ENCODE measurements around the gene NEURL4. TPM values are rescaled to one million over a fixed set of nuclear protein-coding genes. Genes with fewer than 3 reads are reported as not detected.
"Not testable (repeated sequence)": the region's sequence is repeated elsewhere in the genome, so short reads cannot be mapped to it uniquely, and the experiment has no call there.

Gene NEURL4
- total and polyA plus RNA-seq, 2 donors (not counting 1 experiment from before 2014, with no cell fraction given): 54.6 to 85.2 TPM

DNA sequence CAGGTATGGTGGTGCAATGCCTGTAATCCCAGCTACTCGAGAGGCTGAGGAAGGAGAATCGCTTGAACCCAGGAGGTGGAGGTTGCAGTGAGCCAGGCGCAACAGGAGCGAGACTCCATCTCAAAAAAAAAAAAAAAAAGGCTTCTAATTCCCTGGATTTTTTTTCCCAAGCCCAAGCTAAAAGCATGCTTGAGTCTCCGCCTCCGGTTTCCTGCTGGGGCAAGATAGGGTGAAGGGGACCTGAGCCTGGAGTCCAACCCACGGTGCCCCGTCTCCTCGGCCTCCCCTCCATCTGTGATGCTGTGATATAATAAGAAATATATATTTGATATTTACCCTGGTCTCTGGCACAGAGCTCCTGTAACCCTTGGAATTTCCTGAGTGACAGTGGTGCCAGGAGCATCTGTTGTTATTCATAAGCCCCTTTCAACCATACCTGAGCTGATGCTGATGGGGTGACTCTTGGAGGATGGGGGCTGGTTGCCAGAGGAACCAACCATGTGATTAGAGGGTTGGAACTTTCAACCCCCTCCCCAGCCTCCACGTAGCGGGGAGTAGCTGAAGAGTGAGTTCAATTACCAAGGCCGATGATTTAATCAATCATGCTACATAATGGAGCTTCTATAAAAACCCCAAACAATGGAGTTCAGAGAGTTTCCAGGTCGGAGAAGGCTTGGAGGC is 38.9 kb upstream of the NEURL4 start:
- H3K27me3 Mint-ChIP-seq: peaks cover 3% of the 10 kb centered on the region
- Histone ChIP-seq H3K4me1 (ENCODE audit: control insufficient read depth in 2 of 2, insufficient read depth in 2 of 2, low read length in 2 of 2) (no peaks in the 10 kb centered on the region), H3K4me3 (ENCODE audit: control extremely low read depth in 1 of 5, extremely low read depth in 1 of 5, insufficient read depth in 1 of 5, low read depth in 2 of 5, low read length in 4 of 5) (no peak overlapping the region), H4K20me1 (ENCODE audit: control insufficient read depth, insufficient read depth, low read length, poor library complexity, severe bottlenecking) (no peaks in the 10 kb centered on the region), H3K4me2 (replicated peaks; ENCODE audit: low read depth, low read length, poor library complexity, severe bottlenecking) (no peak overlapping the region), H3K27ac (ENCODE audit: low read length in 2 of 2) (no peak overlapping the region), H2AFZ (ENCODE audit: insufficient read depth, low read depth, low read length, poor library complexity, severe bottlenecking) (no peak overlapping the region), H3K9me3 (ENCODE audit: control extremely low read depth in 1 of 3, control insufficient read depth in 2 of 3, insufficient read depth in 1 of 3, low read length in 2 of 3) (no peaks in the 10 kb centered on the region), H3K27me3 (replicated peaks in 1 of 4; ENCODE audit: control extremely low read depth in 1 of 4, control insufficient read depth in 3 of 4, insufficient read depth in 4 of 4, low read length in 3 of 4) (peaks cover 0 to 4% (median 0%) of the 10 kb centered on the region in 4 experiments), H3K9ac (ENCODE audit: low read length) (no peak overlapping the region), H3K36me3 (replicated peaks in 1 of 2; ENCODE audit: control extremely low read depth in 1 of 2, control insufficient read depth in 1 of 2, extremely low read depth in 1 of 2, insufficient read depth in 2 of 2, low read length in 1 of 2) (no peaks in the 10 kb centered on the region), H3K79me2 (ENCODE audit: control insufficient read depth, insufficient read depth, low read length) (no peaks in the 10 kb centered on the region)
- H3K9me3 Mint-ChIP-seq (ENCODE audit: insufficient read depth): no peaks in the 10 kb centered on the region
- ATAC-seq (ENCODE audit: low read depth) (no peak), DNase-seq (no peak)
- CTCF ChIA-PET: interaction anchor here (0.9 kb wide), 1 partner anchor 13 kb away, joined by 3 read pairs; the partner anchor contains the start of gene TMEM95
- TF ChIP-seq CTCF (IDR thresholded peaks at IDR 0.05): no peak
- no peak for TF ChIP-seq EZH2 (IDR thresholded peaks at IDR 0.05; ENCODE audit: borderline replicate concordance, insufficient read depth, low read depth, low read length, poor library complexity, severe bottlenecking)
- WGBS (ENCODE audit: insufficient coverage): 83% methylated on average over 1 of the region's 13 CpGs
- no peaks in the 10 kb centered on the region for H3K4me1 Mint-ChIP-seq
- H3K4me3 Mint-ChIP-seq: no peak overlapping the region
- intact Hi-C loops (cut with micrococcal nuclease): no loop called here
- POLR2A ChIA-PET: interaction anchor here (0.6 kb wide), 1 partner anchor 74 kb away, joined by 4 read pairs; no protein-coding TSS in a partner anchor
- no peak overlapping the region for H3K27ac Mint-ChIP-seq

DNA sequence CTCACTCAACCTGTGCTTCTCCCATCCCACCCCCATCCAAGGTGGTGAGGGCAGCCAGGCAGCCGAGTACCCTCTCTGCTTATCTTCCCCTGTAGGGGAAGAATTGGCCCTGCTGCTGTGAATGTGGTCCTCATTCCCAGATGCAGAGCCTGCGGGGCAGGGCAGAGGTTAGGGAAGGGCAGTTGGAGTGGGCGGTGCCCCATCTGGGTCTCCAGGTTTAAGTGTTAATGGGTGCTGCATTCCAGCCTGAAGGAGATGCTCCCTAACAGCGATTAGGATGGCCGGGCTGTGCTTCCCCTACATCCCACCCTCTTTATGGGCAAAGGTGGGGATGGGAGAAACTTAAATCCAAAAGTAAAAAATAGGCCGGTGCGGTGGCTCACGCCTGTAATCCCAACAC is 37.9 kb upstream of the NEURL4 start:
- CTCF ChIA-PET: interaction anchor here (0.9 kb wide), 1 partner anchor 12 kb away, joined by 3 read pairs; the partner anchor contains the start of gene TMEM95
- H3K27ac Mint-ChIP-seq: no peak overlapping the region
- ATAC-seq (ENCODE audit: low read depth) (no peak), DNase-seq (no peak)
- H3K4me1 Mint-ChIP-seq: no peaks in the 10 kb centered on the region
- H3K4me2 ChIP-seq (replicated peaks; ENCODE audit: low read depth, low read length, poor library complexity, severe bottlenecking): no peak overlapping the region
- H3K4me1 ChIP-seq (ENCODE audit: control insufficient read depth in 2 of 2, insufficient read depth in 2 of 2, low read length in 2 of 2): no peaks in the 10 kb centered on the region
- H3K9me3 Mint-ChIP-seq (ENCODE audit: insufficient read depth): no peaks in the 10 kb centered on the region
- TF ChIP-seq EZH2 (IDR thresholded peaks at IDR 0.05; ENCODE audit: borderline replicate concordance, insufficient read depth, low read depth, low read length, poor library complexity, severe bottlenecking): no peak
- TF ChIP-seq CTCF (IDR thresholded peaks at IDR 0.05): no peak
- H3K9ac ChIP-seq (ENCODE audit: low read length): no peak overlapping the region
- no peak overlapping the region for H2AFZ ChIP-seq (ENCODE audit: insufficient read depth, low read depth, low read length, poor library complexity, severe bottlenecking)
- H3K4me3 ChIP-seq (ENCODE audit: control extremely low read depth in 1 of 5, extremely low read depth in 1 of 5, insufficient read depth in 1 of 5, low read depth in 2 of 5, low read length in 4 of 5): no peak overlapping the region
- intact Hi-C loops (cut with micrococcal nuclease): no loop called here
- no peak overlapping the region for H3K4me3 Mint-ChIP-seq
- H3K27ac ChIP-seq (ENCODE audit: low read length in 2 of 2): no peak overlapping the region
- H3K9me3 ChIP-seq (ENCODE audit: control extremely low read depth in 1 of 3, control insufficient read depth in 2 of 3, insufficient read depth in 1 of 3, low read length in 2 of 3): no peaks in the 10 kb centered on the region
- POLR2A ChIA-PET: no interaction called here
- 89% methylated on average over 6 of the region's 8 CpGs for WGBS (ENCODE audit: insufficient coverage)
- H3K79me2 ChIP-seq (ENCODE audit: control insufficient read depth, insufficient read depth, low read length): no peaks in the 10 kb centered on the region
- peaks cover 0 to 5% (median 0%) of the 10 kb centered on the region in 4 experiments for H3K27me3 ChIP-seq (replicated peaks in 1 of 4; ENCODE audit: control extremely low read depth in 1 of 4, control insufficient read depth in 3 of 4, insufficient read depth in 4 of 4, low read length in 3 of 4)
- H4K20me1 ChIP-seq (ENCODE audit: control insufficient read depth, insufficient read depth, low read length, poor library complexity, severe bottlenecking): no peaks in the 10 kb centered on the region
- no peaks in the 10 kb centered on the region for H3K36me3 ChIP-seq (replicated peaks in 1 of 2; ENCODE audit: control extremely low read depth in 1 of 2, control insufficient read depth in 1 of 2, extremely low read depth in 1 of 2, insufficient read depth in 2 of 2, low read length in 1 of 2)
- peaks cover 3% of the 10 kb centered on the region for H3K27me3 Mint-ChIP-seq

DNA sequence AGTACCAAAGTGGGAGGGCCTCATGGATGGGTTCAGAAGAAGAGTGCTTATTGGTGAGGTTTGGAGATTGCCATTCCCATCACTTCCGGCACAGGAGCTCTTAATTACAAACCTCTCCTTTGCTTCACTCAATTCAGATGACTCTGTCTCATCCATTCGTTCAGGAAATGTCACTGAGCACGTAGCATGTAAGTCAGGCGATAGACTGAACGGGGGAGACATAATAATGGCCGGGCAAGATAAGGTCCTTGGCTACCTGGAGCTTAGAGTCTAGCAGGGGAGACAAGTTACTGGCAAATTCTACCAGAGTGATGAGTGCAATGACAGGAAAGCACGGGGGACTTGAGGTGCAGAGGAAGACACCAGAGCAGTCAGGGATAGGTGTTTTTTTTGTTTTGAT is 36.8 kb upstream of the NEURL4 start:
- H3K27ac ChIP-seq (ENCODE audit: low read length in 2 of 2); H3K36me3 ChIP-seq (replicated peaks in 1 of 2; ENCODE audit: control extremely low read depth in 1 of 2, control insufficient read depth in 1 of 2, extremely low read depth in 1 of 2, insufficient read depth in 2 of 2, low read length in 1 of 2); H3K27me3 Mint-ChIP-seq; H3K4me1 Mint-ChIP-seq; H3K4me2 ChIP-seq (replicated peaks; ENCODE audit: low read depth, low read length, poor library complexity, severe bottlenecking); H3K9me3 ChIP-seq (ENCODE audit: control extremely low read depth in 1 of 3, control insufficient read depth in 2 of 3, insufficient read depth in 1 of 3, low read length in 2 of 3); intact Hi-C loops (cut with micrococcal nuclease); H3K9me3 Mint-ChIP-seq (ENCODE audit: insufficient read depth); POLR2A ChIA-PET; H3K79me2 ChIP-seq (ENCODE audit: control insufficient read depth, insufficient read depth, low read length); H3K9ac ChIP-seq (ENCODE audit: low read length); H3K27ac Mint-ChIP-seq; H2AFZ ChIP-seq (ENCODE audit: insufficient read depth, low read depth, low read length, poor library complexity, severe bottlenecking); H3K27me3 ChIP-seq (replicated peaks in 1 of 4; ENCODE audit: control extremely low read depth in 1 of 4, control insufficient read depth in 3 of 4, insufficient read depth in 4 of 4, low read length in 3 of 4); H4K20me1 ChIP-seq (ENCODE audit: control insufficient read depth, insufficient read depth, low read length, poor library complexity, severe bottlenecking); H3K4me3 Mint-ChIP-seq; H3K4me1 ChIP-seq (ENCODE audit: control insufficient read depth in 2 of 2, insufficient read depth in 2 of 2, low read length in 2 of 2); ATAC-seq (ENCODE audit: low read depth); DNase-seq; H3K4me3 ChIP-seq (ENCODE audit: control extremely low read depth in 1 of 5, extremely low read depth in 1 of 5, insufficient read depth in 1 of 5, low read depth in 2 of 5, low read length in 4 of 5); CTCF ChIA-PET: not testable (repeated sequence)
- WGBS (ENCODE audit: insufficient coverage): no CpG with 5 or more reads among the region's 7 CpGs

All from B cell (primary cell).